ENCODE results near the gene SRPK3. TPM values are rescaled to one million over a fixed set of nuclear protein-coding genes. Genes with fewer than 3 reads are reported as not detected.

The SRPK3 gene
- total RNA-seq, 6 donors from 2014 or later, result 0.20 to 0.44 (median 0.23) TPM; not detected in 2

DNA sequence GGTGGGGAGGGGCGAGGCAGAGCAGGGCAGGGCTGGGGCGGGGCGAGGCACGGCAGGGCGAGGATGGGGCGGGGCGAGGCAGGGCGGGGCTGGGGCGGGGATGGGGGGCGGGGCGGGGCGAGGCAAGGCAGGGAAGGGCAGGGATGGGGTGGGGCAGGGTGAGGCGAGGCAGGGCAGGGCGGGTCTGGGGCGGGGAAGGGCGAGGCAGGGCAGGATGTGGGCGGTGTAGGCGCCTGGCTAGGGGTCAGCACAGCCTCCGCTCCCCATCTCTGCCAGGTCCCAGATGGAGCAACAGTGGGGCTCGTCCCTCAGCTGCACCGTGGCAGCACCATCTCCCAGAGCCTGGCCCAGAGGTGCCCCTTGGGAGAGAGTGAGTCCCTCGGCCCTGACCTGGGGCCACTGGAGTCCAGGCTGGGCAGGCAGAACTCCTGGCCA, 4.2 kb upstream of the SRPK3 start:
- TF ChIP-seq POLR2AphosphoS5 (IDR thresholded peaks at IDR 0.05) (no peak), EP300 (IDR thresholded peaks at IDR 0.05) (no peak), POLR2A (IDR thresholded peaks at IDR 0.05) (no peak)
- TF ChIP-seq, protein P1, sequence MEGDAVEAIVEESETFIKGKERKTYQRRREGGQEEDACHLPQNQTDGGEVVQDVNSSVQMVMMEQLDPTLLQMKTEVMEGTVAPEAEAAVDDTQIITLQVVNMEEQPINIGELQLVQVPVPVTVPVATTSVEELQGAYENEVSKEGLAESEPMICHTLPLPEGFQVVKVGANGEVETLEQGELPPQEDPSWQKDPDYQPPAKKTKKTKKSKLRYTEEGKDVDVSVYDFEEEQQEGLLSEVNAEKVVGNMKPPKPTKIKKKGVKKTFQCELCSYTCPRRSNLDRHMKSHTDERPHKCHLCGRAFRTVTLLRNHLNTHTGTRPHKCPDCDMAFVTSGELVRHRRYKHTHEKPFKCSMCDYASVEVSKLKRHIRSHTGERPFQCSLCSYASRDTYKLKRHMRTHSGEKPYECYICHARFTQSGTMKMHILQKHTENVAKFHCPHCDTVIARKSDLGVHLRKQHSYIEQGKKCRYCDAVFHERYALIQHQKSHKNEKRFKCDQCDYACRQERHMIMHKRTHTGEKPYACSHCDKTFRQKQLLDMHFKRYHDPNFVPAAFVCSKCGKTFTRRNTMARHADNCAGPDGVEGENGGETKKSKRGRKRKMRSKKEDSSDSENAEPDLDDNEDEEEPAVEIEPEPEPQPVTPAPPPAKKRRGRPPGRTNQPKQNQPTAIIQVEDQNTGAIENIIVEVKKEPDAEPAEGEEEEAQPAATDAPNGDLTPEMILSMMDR (IDR thresholded peaks at IDR 0.05), result no peak
- Histone ChIP-seq H3K36me3 (no peaks in the 10 kb centered on the region), H3K9me3 (no peaks in the 10 kb centered on the region), H3K4me1 (peaks cover 0 to 12% (median 1%) of the 10 kb centered on the region in 4 donors), H3K27ac (no peak overlapping the region), H3K4me3 (no peak overlapping the region), H3K27me3 (peaks cover 0 to 12% (median 0%) of the 10 kb centered on the region in 4 donors)
- 86% methylated on average over 7 of the region's 22 CpGs; no CpG with 5 or more reads in 1 of the 2 donors for WGBS, 2 donors
- DNase-seq, result no peak
- ATAC-seq (ENCODE audit: low FRiP score in 2 of 2), result no peak

DNA sequence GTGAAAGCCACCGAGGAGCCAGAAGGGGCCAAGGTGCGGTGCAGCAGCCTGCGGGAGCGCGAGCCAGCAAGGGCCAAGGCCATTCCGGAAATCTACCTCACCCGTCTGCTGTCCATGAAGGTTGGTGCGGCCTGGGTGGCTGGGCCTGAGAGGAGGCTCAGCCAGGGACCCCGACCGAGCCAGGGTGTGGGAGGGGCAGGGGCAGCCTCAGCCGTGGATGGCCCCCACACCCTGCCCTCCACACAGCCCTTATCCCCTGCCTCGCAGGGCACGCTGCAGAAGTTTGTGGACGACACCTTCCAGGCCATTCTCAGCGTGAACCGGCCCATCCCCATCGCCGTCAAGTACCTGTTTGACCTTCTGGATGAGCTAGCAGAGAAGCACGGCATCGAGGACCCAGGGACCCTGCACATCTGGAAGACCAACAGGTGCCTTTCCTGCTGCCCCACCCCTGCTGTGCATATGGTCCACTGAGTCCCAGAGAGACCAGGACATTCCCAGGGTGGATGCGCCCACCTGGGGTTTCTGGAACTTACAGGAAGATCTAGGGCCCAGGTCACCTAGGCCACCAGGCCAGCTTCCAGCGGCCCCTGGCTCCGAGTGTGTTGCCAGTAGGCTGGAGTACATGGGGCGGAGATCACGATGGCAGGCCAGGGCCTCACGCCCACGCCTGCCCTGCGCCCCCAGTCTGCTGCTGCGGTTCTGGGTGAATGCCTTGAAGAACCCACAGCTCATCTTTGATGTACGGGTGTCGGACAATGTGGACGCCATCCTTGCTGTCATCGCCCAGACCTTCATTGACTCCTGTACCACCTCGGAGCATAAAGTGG, 3.4 kb upstream of the SRPK3 start:
- TF ChIP-seq EP300 (IDR thresholded peaks at IDR 0.05) (no peak), POLR2AphosphoS5 (IDR thresholded peaks at IDR 0.05) (no peak), POLR2A (IDR thresholded peaks at IDR 0.05) (no peak)
- TF ChIP-seq, protein P1 (IDR thresholded peaks at IDR 0.05), result no peak
- Histone ChIP-seq H3K36me3 (no peaks in the 10 kb centered on the region), H3K9me3 (no peaks in the 10 kb centered on the region), H3K4me3 (no peak overlapping the region), H3K27me3 (peaks cover 0 to 12% (median 0%) of the 10 kb centered on the region in 4 donors), H3K27ac (no peak overlapping the region), H3K4me1 (peaks cover 0 to 13% (median 1%) of the 10 kb centered on the region in 4 donors)
- 92% methylated on average over 31 of the region's 34 CpGs; no CpG with 5 or more reads in 1 of the 2 donors for WGBS, 2 donors
- DNase-seq (no peak), ATAC-seq (ENCODE audit: low FRiP score in 2 of 2) (no peak)

DNA sequence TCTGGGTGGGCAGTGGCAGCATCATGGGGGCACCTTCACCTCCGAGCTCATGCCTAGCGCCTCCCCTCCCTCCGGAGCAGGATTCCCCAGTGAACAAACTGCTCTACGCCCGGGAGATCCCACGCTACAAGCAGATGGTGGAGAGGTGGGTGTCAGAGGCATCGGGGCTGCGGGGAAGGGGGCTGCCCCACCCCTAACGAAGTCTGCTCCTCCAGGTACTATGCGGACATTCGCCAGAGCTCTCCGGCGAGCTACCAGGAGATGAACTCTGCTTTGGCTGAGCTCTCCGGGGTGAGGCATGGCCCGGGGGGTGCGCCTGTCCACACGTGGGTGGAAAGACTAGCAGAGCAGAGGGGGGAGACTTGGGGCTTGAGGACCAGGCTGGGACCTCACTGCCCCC, 2.7 kb upstream of the SRPK3 start:
- Histone ChIP-seq H3K4me3 (no peak overlapping the region), H3K27me3 (peaks cover 0 to 12% (median 0%) of the 10 kb centered on the region in 4 donors), H3K27ac (no peak overlapping the region), H3K36me3 (no peaks in the 10 kb centered on the region), H3K4me1 (peaks cover 0 to 13% (median 1%) of the 10 kb centered on the region in 4 donors), H3K9me3 (no peaks in the 10 kb centered on the region)
- TF ChIP-seq POLR2A (IDR thresholded peaks at IDR 0.05) (no peak), EP300 (IDR thresholded peaks at IDR 0.05) (no peak), POLR2AphosphoS5 (IDR thresholded peaks at IDR 0.05) (no peak)
- TF ChIP-seq, protein P1 (IDR thresholded peaks at IDR 0.05), result no peak
- 81% methylated on average over 17 of the region's 17 CpGs; no CpG with 5 or more reads in 1 of the 2 donors for WGBS, 2 donors
- ATAC-seq (ENCODE audit: low FRiP score in 2 of 2) (no peak), DNase-seq (no peak)

DNA sequence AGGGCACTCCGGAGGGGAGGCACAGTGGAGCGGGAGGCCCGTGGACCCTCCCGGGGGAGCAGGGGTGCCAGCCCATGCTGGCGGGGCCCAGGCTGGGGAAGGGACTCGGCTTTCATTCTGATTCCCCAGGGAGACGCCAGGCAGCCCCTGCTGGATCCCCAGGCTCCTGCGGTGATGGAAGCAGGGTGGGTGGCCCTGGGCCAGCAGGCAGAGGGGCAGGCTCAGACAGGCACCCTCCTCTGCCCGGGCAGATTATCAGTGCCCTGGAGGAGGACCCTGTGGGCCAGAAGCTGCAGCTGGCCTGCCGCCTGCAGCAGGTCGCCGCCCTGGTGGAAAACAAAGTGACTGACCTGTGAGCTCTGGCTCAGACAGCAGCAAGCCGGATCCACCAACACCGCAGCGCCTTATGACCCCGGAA, 2.1 kb upstream of the SRPK3 start:
- peaks cover 0 to 12% (median 0%) of the 10 kb centered on the region in 4 donors for H3K27me3 ChIP-seq
- 89% methylated on average over 7 of the region's 16 CpGs; no CpG with 5 or more reads in 1 of the 2 donors for WGBS, 2 donors
- DNase-seq (no peak), ATAC-seq (ENCODE audit: low FRiP score in 2 of 2) (no peak)
- TF ChIP-seq POLR2A (IDR thresholded peaks at IDR 0.05) (no peak), EP300 (IDR thresholded peaks at IDR 0.05) (no peak), POLR2AphosphoS5 (IDR thresholded peaks at IDR 0.05) (no peak)
- TF ChIP-seq, protein P1 (IDR thresholded peaks at IDR 0.05), result no peak
- H3K9me3 ChIP-seq, result no peaks in the 10 kb centered on the region
- H3K36me3 ChIP-seq, result no peaks in the 10 kb centered on the region
- H3K4me1 ChIP-seq, result peaks cover 0 to 13% (median 1%) of the 10 kb centered on the region in 4 donors
- H3K4me3 ChIP-seq, result no peak overlapping the region
- no peak overlapping the region for H3K27ac ChIP-seq

All from upper lobe of left lung (tissue), 6 donors.